Measurements from ENCODE around the gene FANCF. TPM values are rescaled to one million over a fixed set of nuclear protein-coding genes. Genes with fewer than 3 reads are reported as not detected.

Gene FANCF
- 10 to 100 TPM in 2 of 4 donors, 1 to 10 TPM in 2; 6.6 to 12.7 (median 9.2) TPM for total RNA-seq

- Histone ChIP-seq H3K9me3 (no peaks in the 10 kb centered on the region), H3K27me3 (no peaks in the 10 kb centered on the region), H3K4me1 (peaks cover 15% of the 10 kb centered on the region), H3K27ac (peak within 1 kb of the TSS; percentile 94), H3K4me3 (peak within 1 kb of the TSS; percentile 80), H3K36me3 (no peaks in the 10 kb centered on the region)
- peak; percentile 95 for DNase-seq (ENCODE audit: low spot score in 2 of 2)
- 0% methylated on average over 21 of the region's 55 CpGs for WGBS
- TF ChIP-seq POLR2AphosphoS5 (IDR thresholded peaks at IDR 0.05), result peak in 2 of 3 donors; percentile 24 to 33
- TF ChIP-seq CTCF (IDR thresholded peaks at IDR 0.05), result no peak
Measured at GRCh38 chr11:22625448-22626287, at the start of gene FANCF. Gene FANCF (minus strand): TSS chr11:22625823. CDS start chr11:22625810, 13 bp downstream.

GRCh38 chr11:22674470-22675439, 49.1 kb upstream of the FANCF start:
- H3K27ac ChIP-seq, result no peak overlapping the region
- H3K36me3 ChIP-seq, result no peaks in the 10 kb centered on the region
- H3K9me3 ChIP-seq, result no peaks in the 10 kb centered on the region
- no peak overlapping the region for H3K4me3 ChIP-seq
- no peaks in the 10 kb centered on the region for H3K4me1 ChIP-seq
- no peak for DNase-seq (ENCODE audit: low spot score in 2 of 2)
- TF ChIP-seq POLR2A (IDR thresholded peaks at IDR 0.05), result no peak
- no peak for TF ChIP-seq CTCF (IDR thresholded peaks at IDR 0.05)
- peaks cover 5% of the 10 kb centered on the region for H3K27me3 ChIP-seq
- WGBS, result 64% methylated on average over 4 of the region's 4 CpGs

GRCh38 chr11:22671751-22672150, 46.1 kb upstream of the FANCF start:
- H3K27me3 ChIP-seq, result peaks cover 22% of the 10 kb centered on the region
- H3K27ac ChIP-seq, result no peak overlapping the region
- H3K4me3 ChIP-seq, result no peak overlapping the region
- peaks cover 4% of the 10 kb centered on the region for H3K4me1 ChIP-seq
- H3K9me3 ChIP-seq, result no peaks in the 10 kb centered on the region
- WGBS, result 49% methylated on average over 2 of the region's 2 CpGs
- DNase-seq (ENCODE audit: low spot score in 2 of 2), result no peak
- TF ChIP-seq POLR2AphosphoS5 (IDR thresholded peaks at IDR 0.05) (no peak), POLR2A (IDR thresholded peaks at IDR 0.05) (no peak), EP300 (IDR thresholded peaks at IDR 0.05) (no peak), CTCF (IDR thresholded peaks at IDR 0.05) (no peak)
- H3K36me3 ChIP-seq, result no peaks in the 10 kb centered on the region

- 70% methylated on average over 1 of the region's 1 CpG for WGBS
- H3K27ac ChIP-seq, result no peak overlapping the region
- DNase-seq (ENCODE audit: low spot score in 2 of 2), result no peak
- TF ChIP-seq CTCF (IDR thresholded peaks at IDR 0.05), result no peak
- no peak for TF ChIP-seq EP300 (IDR thresholded peaks at IDR 0.05)
- TF ChIP-seq POLR2AphosphoS5 (IDR thresholded peaks at IDR 0.05), result no peak
- no peak for TF ChIP-seq POLR2A (IDR thresholded peaks at IDR 0.05)
- H3K9me3 ChIP-seq, result no peaks in the 10 kb centered on the region
- H3K36me3 ChIP-seq, result no peaks in the 10 kb centered on the region
- no peak overlapping the region for H3K4me3 ChIP-seq
- peaks cover 13% of the 10 kb centered on the region for H3K4me1 ChIP-seq
- H3K27me3 ChIP-seq, result peaks cover 28% of the 10 kb centered on the region
Measured at GRCh38 chr11:22670830-22671229, 45.2 kb upstream of the FANCF start.

- TF ChIP-seq POLR2AphosphoS5 (IDR thresholded peaks at IDR 0.05) (no peak), POLR2A (IDR thresholded peaks at IDR 0.05) (no peak), CTCF (IDR thresholded peaks at IDR 0.05) (no peak), EP300 (IDR thresholded peaks at IDR 0.05) (no peak)
Measured at GRCh38 chr11:22669368-22669767, 43.7 kb upstream of the FANCF start.

More at GRCh38 chr11:22669368-22669767, 43.7 kb upstream of the FANCF start:
- Histone ChIP-seq H3K27me3 (peaks cover 30% of the 10 kb centered on the region), H3K9me3 (no peaks in the 10 kb centered on the region), H3K4me3 (no peak overlapping the region), H3K4me1 (peaks cover 14% of the 10 kb centered on the region), H3K27ac (no peak overlapping the region), H3K36me3 (no peaks in the 10 kb centered on the region)
- no peak for DNase-seq (ENCODE audit: low spot score in 2 of 2)
- WGBS, result 92% methylated on average over 2 of the region's 2 CpGs

Measured in suprapubic skin (tissue), 4 donors.